Stimulated activated CD4-positive, alpha-beta T cell treated with anti-CD3 and anti-CD28 coated beads, Interleukin-4, amount 100 ng/mL, for 48 hours (primary cell): Measurements from ENCODE around the gene ANKRD42.

Experiments
- DNase-seq, 2 donors: peaks; one replicate each; pipeline ENCODE4 v3.0.0-alpha.2; 2020; ENCODE audit warnings: low read depth in 2 of 2

The ANKRD42 gene

GRCh38 chr11:83193315-83194280 is at the start of gene ANKRD42:
Gene ANKRD42, plus strand, starts transcription at chr11:83193712. Its CDS starts 959 bp downstream, at chr11:83194671.
- DNase-seq, result peak; percentile 77 to 86

GRCh38 chr11:83147895-83148294 is 45.6 kb upstream of the ANKRD42 start:
- no peak for DNase-seq

- no peak for DNase-seq
Observed at GRCh38 chr11:83150450-83150849, 43.1 kb upstream of the ANKRD42 start.

- DNase-seq, result no peak
Observed at GRCh38 chr11:83151274-83151977, 42.1 kb upstream of the ANKRD42 start.

GRCh38 chr11:83152264-83152663 is 41.2 kb upstream of the ANKRD42 start:
- no peak for DNase-seq

GRCh38 chr11:83153764-83154163 is 39.7 kb upstream of the ANKRD42 start:
- DNase-seq, result no peak

- DNase-seq, result peak in 1 of 2 donors; percentile 97
Observed at GRCh38 chr11:83156144-83156995, 37.1 kb upstream of the ANKRD42 start.

- peak in 1 of 2 donors; percentile 95 for DNase-seq
Observed at GRCh38 chr11:83156996-83157593, 36.4 kb upstream of the ANKRD42 start, which contains the start of gene PCF11. Gene PCF11, plus strand, starts transcription at chr11:83157131. Its CDS starts 309 bp downstream, at chr11:83157440.

GRCh38 chr11:83157594-83158356 is 35.7 kb upstream of the ANKRD42 start:
- DNase-seq, result peak; percentile 36 to 47

GRCh38 chr11:83158357-83158786 is 35.1 kb upstream of the ANKRD42 start:
- no peak for DNase-seq

GRCh38 chr11:83158965-83159901 is 34.3 kb upstream of the ANKRD42 start:
- no peak for DNase-seq

GRCh38 chr11:83159902-83160865 is 33.3 kb upstream of the ANKRD42 start:
- no peak for DNase-seq

GRCh38 chr11:83161610-83162199 is 31.8 kb upstream of the ANKRD42 start:
- no peak for DNase-seq

GRCh38 chr11:83162377-83162776 is 31.1 kb upstream of the ANKRD42 start:
- no peak for DNase-seq

- DNase-seq, result no peak
Observed at GRCh38 chr11:83166193-83166866, 27.2 kb upstream of the ANKRD42 start.

GRCh38 chr11:83168756-83169155 is 24.8 kb upstream of the ANKRD42 start:
- no peak for DNase-seq

GRCh38 chr11:83170865-83171264 is 22.6 kb upstream of the ANKRD42 start:
- DNase-seq, result no peak
